HepG2 (cell line): ENCODE results near the gene NIPAL3. TPM values are rescaled to one million over a fixed set of nuclear protein-coding genes. Genes with fewer than 3 reads are reported as not detected.

Source experiments
- ATF4 ChIP-seq, 2 experiments: fragments of 450-650 bp in 1 of 2; sonication (generic) in 1 of 2; formaldehyde crosslinking; IDR thresholded peaks; 2 replicates each; pipeline versions ENCODE4 v1.5.0 to v1.8.0; 2020 to 2022; ENCODE audit warnings: mild to moderate bottlenecking in 1 of 2, missing genetic modification reagents in 1 of 2
- LCORL ChIP-seq, 2 experiments: fragments of 450-650 bp in 1 of 2; sonication (generic) in 1 of 2; formaldehyde crosslinking in 1 of 2; IDR thresholded peaks; 2 replicates each; pipeline versions ENCODE4 v1.5.0 to v1.6.1; 2017 to 2020; ENCODE audit warnings: antibody characterized with exemption in 1 of 2, missing genetic modification reagents in 1 of 2
- MAZ ChIP-seq, 2 experiments: sonication (generic) in 1 of 2; formaldehyde crosslinking in 1 of 2; IDR thresholded peaks; 2 replicates each; pipeline versions ENCODE4 v1.5.0 to v1.6.1; 2012 to 2020; ENCODE audit warnings: low read depth in 2 of 2, mild to moderate bottlenecking in 2 of 2, borderline replicate concordance in 1 of 2, improper control_type of control experiment in 1 of 2, low read length in 1 of 2, missing genetic modification reagents in 1 of 2, moderate library complexity in 1 of 2
- MYNN ChIP-seq: sonication (generic); formaldehyde crosslinking; IDR thresholded peaks from 2 replicates; pipeline ENCODE4 v1.4.0; 2020; ENCODE audit warnings: mild to moderate bottlenecking, low read depth, missing genetic modification reagents
- NAIF1 ChIP-seq: sonication (generic); formaldehyde crosslinking; IDR thresholded peaks from 2 replicates; pipeline ENCODE4 v1.5.0; 2020; ENCODE audit warnings: mild to moderate bottlenecking, missing genetic modification reagents, borderline replicate concordance
- RBFOX2 ChIP-seq: fragments of 200-400 bp; formaldehyde crosslinking; IDR thresholded peaks from 2 replicates; pipeline ENCODE4 v1.6.1; 2017; ENCODE audit warnings: low read depth, mild to moderate bottlenecking, low read length
- RNF2 ChIP-seq: fragments of 450-650 bp; conservative IDR thresholded peaks from 2 replicates; pipeline ENCODE4 v1.6.1; 2016; ENCODE audit warnings: low read depth
- ZFP90 ChIP-seq: sonication (generic); formaldehyde crosslinking; IDR thresholded peaks from 2 replicates; pipeline ENCODE4 v1.8.0; 2022; ENCODE audit warnings: missing genetic modification reagents, mild to moderate bottlenecking, inconsistent platforms, borderline replicate concordance
- ZNF142 ChIP-seq: sonication (generic); formaldehyde crosslinking; IDR thresholded peaks from 2 replicates; pipeline ENCODE4 v1.4.0; 2020; ENCODE audit warnings: missing genetic modification reagents
- ZNF816 ChIP-seq: sonication (generic); formaldehyde crosslinking; IDR thresholded peaks from 2 replicates; pipeline ENCODE4 v1.8.0; 2022; ENCODE audit warnings: missing genetic modification reagents, mild to moderate bottlenecking, borderline replicate concordance
- polyA plus RNA-seq, 8 experiments: library from polyadenylated mRNA; depleted of rRNA in 3 of 8; stranded (reverse) in 7 of 8; unstranded in 1 of 8; fragments of >200 nt; fragmentation: Illumina TruSeq in 4 of 8; extraction: Trizol in 4 of 8; gene quantifications; 2 replicates each; pipeline versions ENCODE4 v1.2.1 to v1.2.3, GENCODE V29; 2011 to 2016; ENCODE audit warnings: low read depth in 4 of 8, missing spikeins in 1 of 8, mixed read lengths in 1 of 8; ENCODE audit not compliant: insufficient read depth in 1 of 8
- total RNA-seq, 5 experiments: library from RNA; depleted of rRNA; stranded (reverse); fragments of >200 nt; fragmentation: Illumina TruSeq; extraction: Trizol; gene quantifications; 2 replicates each; pipeline ENCODE4 v1.2.3, GENCODE V29; 2016; ENCODE audit warnings: low read depth in 1 of 5
- TF ChIP-seq, protein P1 (sequence below): sonication (generic); formaldehyde crosslinking; IDR thresholded peaks from one replicate; pipeline ENCODE4 v1.5.1; 2020; ENCODE audit warnings: mild to moderate bottlenecking, missing genetic modification reagents; ENCODE audit errors: not compliant biosample characterization

NIPAL3 gene
- total and polyA plus RNA-seq, 2 of the 13 experiments (the other 11 are each of a cell fraction or from before 2014, with no cell fraction given) = 5.6 to 8.6 TPM

DNA sequence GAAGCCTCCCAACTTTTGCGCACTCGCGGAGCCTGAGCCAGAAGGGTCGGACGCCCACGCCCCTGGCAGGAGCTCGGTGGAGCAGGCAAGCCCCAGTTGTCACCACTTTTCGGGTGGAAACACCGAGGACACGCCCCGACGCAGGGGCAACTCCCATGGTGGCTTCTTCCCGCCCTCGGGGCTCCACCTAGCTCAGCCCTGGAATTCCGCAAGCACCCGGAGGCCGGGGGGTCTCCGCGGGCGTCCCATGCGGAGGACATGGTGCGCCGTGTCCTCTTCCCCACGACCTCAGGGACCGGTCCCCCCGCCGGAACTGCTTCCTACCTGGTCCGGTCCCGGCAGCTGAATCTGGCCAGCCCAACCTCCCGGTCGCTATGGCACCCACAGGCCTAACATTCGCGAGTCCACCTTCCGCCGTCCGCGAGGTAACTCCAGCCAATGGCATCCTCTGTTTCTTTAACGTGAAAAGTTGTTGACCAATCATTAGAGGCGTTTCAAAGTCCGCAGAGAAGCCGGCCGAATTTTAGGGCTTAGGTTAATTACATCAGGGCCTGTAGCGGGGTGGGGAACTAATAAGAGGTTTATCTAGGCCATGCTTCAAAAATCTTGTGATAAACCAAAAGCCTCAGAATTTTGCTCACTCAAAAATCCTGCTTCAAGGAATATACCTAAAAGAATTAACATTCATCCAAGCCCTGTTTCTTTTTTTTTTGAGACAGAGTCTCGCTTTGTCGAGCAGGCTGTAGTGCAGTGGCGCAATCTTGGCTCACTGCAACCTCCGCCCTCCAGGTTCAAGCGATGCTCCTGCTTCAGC, 2.0 kb upstream of the NIPAL3 start, which contains the start of gene STPG1 (continued):
- TF ChIP-seq ZNF142 (CRISPR knock-in tag) = 0 out of 2 replicates have a peak, but pooled peaks have one; percentile 22
- peak; percentile 62 for TF ChIP-seq RBFOX2
- TF ChIP-seq NAIF1 (CRISPR knock-in tag) = no peak
- TF ChIP-seq ZNF816 (CRISPR knock-in tag) = 0 out of 2 replicates have a peak, but pooled peaks have one; percentile 40
- TF ChIP-seq LCORL (IDR thresholded peaks at IDR 0.05) = peak; percentile 82
- peak; percentile 81; the same call in 1 of the 2 replicates for TF ChIP-seq LCORL (CRISPR knock-in tag; IDR thresholded peaks at IDR 0.05)
- no peak for TF ChIP-seq RNF2
- TF ChIP-seq, protein P1, sequence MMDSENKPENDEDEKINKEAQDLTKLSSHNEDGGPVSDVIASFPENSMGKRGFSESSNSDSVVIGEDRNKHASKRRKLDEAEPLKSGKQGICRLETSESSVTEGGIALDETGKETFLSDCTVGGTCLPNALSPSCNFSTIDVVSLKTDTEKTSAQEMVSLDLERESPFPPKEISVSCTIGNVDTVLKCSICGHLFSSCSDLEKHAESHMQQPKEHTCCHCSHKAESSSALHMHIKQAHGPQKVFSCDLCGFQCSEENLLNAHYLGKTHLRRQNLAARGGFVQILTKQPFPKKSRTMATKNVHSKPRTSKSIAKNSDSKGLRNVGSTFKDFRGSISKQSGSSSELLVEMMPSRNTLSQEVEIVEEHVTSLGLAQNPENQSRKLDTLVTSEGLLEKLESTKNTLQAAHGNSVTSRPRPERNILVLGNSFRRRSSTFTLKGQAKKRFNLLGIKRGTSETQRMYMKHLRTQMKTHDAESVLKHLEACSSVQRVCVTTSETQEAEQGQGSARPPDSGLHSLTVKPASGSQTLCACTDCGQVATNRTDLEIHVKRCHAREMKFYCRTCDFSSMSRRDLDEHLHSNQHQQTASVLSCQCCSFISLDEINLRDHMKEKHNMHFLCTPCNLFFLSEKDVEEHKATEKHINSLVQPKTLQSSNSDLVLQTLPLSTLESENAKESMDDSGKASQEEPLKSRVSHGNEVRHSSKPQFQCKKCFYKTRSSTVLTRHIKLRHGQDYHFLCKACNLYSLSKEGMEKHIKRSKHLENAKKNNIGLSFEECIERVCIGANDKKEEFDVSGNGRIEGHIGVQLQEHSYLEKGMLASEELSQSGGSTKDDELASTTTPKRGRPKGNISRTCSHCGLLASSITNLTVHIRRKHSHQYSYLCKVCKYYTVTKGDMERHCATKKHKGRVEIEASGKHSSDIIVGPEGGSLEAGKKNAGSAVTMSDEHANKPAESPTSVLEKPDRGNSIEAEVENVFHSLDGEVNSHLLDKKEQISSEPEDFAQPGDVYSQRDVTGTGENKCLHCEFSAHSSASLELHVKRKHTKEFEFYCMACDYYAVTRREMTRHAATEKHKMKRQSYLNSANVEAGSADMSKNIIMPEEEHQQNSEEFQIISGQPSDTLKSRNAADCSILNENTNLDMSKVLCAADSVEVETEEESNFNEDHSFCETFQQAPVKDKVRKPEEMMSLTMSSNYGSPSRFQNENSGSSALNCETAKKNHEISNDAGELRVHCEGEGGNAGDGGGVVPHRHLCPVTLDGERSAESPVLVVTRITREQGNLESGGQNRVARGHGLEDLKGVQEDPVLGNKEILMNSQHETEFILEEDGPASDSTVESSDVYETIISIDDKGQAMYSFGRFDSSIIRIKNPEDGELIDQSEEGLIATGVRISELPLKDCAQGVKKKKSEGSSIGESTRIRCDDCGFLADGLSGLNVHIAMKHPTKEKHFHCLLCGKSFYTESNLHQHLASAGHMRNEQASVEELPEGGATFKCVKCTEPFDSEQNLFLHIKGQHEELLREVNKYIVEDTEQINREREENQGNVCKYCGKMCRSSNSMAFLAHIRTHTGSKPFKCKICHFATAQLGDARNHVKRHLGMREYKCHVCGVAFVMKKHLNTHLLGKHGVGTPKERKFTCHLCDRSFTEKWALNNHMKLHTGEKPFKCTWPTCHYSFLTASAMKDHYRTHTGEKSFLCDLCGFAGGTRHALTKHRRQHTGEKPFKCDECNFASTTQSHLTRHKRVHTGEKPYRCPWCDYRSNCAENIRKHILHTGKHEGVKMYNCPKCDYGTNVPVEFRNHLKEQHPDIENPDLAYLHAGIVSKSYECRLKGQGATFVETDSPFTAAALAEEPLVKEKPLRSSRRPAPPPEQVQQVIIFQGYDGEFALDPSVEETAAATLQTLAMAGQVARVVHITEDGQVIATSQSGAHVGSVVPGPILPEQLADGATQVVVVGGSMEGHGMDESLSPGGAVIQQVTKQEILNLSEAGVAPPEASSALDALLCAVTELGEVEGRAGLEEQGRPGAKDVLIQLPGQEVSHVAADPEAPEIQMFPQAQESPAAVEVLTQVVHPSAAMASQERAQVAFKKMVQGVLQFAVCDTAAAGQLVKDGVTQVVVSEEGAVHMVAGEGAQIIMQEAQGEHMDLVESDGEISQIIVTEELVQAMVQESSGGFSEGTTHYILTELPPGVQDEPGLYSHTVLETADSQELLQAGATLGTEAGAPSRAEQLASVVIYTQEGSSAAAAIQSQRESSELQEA (CRISPR knock-in tag) = peak; percentile 51
- TF ChIP-seq ZFP90 = peak; percentile 57; the same call in 1 of the 2 replicates
- no peak for TF ChIP-seq MAZ (IDR thresholded peaks at IDR 0.05; ENCODE audit: borderline replicate concordance, low read depth, low read length)
- peak; percentile 87 for TF ChIP-seq MAZ (CRISPR knock-in tag; IDR thresholded peaks at IDR 0.05; ENCODE audit: low read depth)
- TF ChIP-seq ATF4 (CRISPR knock-in tag; IDR thresholded peaks at IDR 0.05) = peak in 1 of 2 experiments; percentile 55; a peak in 1 of 4 replicates
- 0 out of 2 replicates have a peak, but pooled peaks have one; percentile 20 for TF ChIP-seq MYNN (CRISPR knock-in tag)
